Stimulated activated CD4-positive, alpha-beta T cell treated with anti-CD3 and anti-CD28 coated beads, Interleukin-12 subunit alpha, Interleukin-12 subunit beta, amount 100 ng/mL, for 24 hours (primary cell): ENCODE results near the gene SMURF2.
"Not testable (repeated sequence)": the region's sequence is repeated elsewhere in the genome, so short reads cannot be mapped to it uniquely, and the experiment has no call there.

Source experiments
- DNase-seq, 2 experiments: peaks; one replicate each; pipeline ENCODE4 v3.0.0-alpha.2; 2020; ENCODE audit warnings: low read depth in 2 of 2

Gene SMURF2

GRCh38 chr17:64661976-64662773 lies at the start of gene SMURF2:
Gene SMURF2, minus strand, starts transcription at chr17:64662307. Its CDS starts 427 bp downstream, at chr17:64661880.
- peak; percentile 54 to 56 for DNase-seq

- no peak for DNase-seq
These were observed 47.4 kb upstream of the SMURF2 start for GRCh38 chr17:64709481-64709880.

- DNase-seq, result no peak
These were observed 45.0 kb upstream of the SMURF2 start for GRCh38 chr17:64707050-64707591.

- DNase-seq, result no peak
These were observed 44.3 kb upstream of the SMURF2 start for GRCh38 chr17:64706224-64707049.

GRCh38 chr17:64702815-64703214 lies 40.7 kb upstream of the SMURF2 start:
- no peak for DNase-seq

- no peak for DNase-seq
These were observed 36.6 kb upstream of the SMURF2 start for GRCh38 chr17:64698725-64699124.

GRCh38 chr17:64694207-64694606 lies 32.1 kb upstream of the SMURF2 start:
- no peak for DNase-seq

GRCh38 chr17:64692187-64692586 lies 30.1 kb upstream of the SMURF2 start:
- DNase-seq, result no peak

- DNase-seq, result no peak
These were observed 27.0 kb upstream of the SMURF2 start for GRCh38 chr17:64689106-64689505.

GRCh38 chr17:64688481-64688880 lies 26.4 kb upstream of the SMURF2 start:
- no peak for DNase-seq

GRCh38 chr17:64687961-64688360 lies 25.9 kb upstream of the SMURF2 start:
- DNase-seq, result no peak

- no peak for DNase-seq
These were observed 25.3 kb upstream of the SMURF2 start for GRCh38 chr17:64687376-64687775.

GRCh38 chr17:64686705-64687104 lies 24.6 kb upstream of the SMURF2 start:
- DNase-seq, result no peak

- no peak for DNase-seq
These were observed 23.6 kb upstream of the SMURF2 start for GRCh38 chr17:64685705-64686104.

- no peak for DNase-seq
These were observed 21.7 kb upstream of the SMURF2 start for GRCh38 chr17:64683796-64684195.

- no peak for DNase-seq
These were observed 20.4 kb upstream of the SMURF2 start for GRCh38 chr17:64682261-64683181.

GRCh38 chr17:64679710-64680216 lies 17.7 kb upstream of the SMURF2 start:
- no peak for DNase-seq

GRCh38 chr17:64676763-64677162 lies 14.7 kb upstream of the SMURF2 start:
- no peak for DNase-seq

- DNase-seq, result not testable (repeated sequence)
These were observed 8.9 kb upstream of the SMURF2 start for GRCh38 chr17:64670843-64671590.
